NCI-H446 treated with DMSO at 0.1 percent for 48 hours (cell line): Measurements from ENCODE around the gene DSE.

Experiments
- DNase-seq: peaks from one replicate; lab custom pipeline; 2025; lab: John Stamatoyannopoulos, UW

Gene DSE

GRCh38 chr6:116482780-116483179 is 112.0 kb downstream of the DSE start:
- no peak for DNase-seq

- DNase-seq: no peak
Measured at GRCh38 chr6:116483616-116484015, 112.9 kb downstream of the DSE start.

GRCh38 chr6:116485559-116486184 is 114.9 kb downstream of the DSE start:
- no peak for DNase-seq

GRCh38 chr6:116491610-116492330 is 121.0 kb downstream of the DSE start:
- no peak for DNase-seq

- DNase-seq: no peak
Measured at GRCh38 chr6:116492331-116493067, 121.8 kb downstream of the DSE start.
